Naive thymus-derived CD4-positive, alpha-beta T cell (primary cell): Measurements from ENCODE around the gene PDE8B. TPM values are rescaled to one million over a fixed set of nuclear protein-coding genes. Genes with fewer than 3 reads are reported as not detected.

Source experiments
- ATAC-seq: fragments of 150-1000 bp; cut with Tn5 transposase; 2 replicates; pipeline ENCODE4 v1.10.0; 2021; ENCODE audit warnings: mild to moderate bottlenecking, moderate library complexity
- CTCF ChIA-PET: fragments of 350-600 bp; sonication (Branson Sonifier 250); formaldehyde crosslinking; loops from one replicate; lab custom pipeline; 2021; ENCODE audit warnings: antibody characterized with exemption; lab: Charles Lee
- POLR2A ChIA-PET: fragments of 350-600 bp; sonication (Branson Sonifier 250); formaldehyde crosslinking; loops from one replicate; lab custom pipeline; 2021; ENCODE audit warnings: antibody characterized with exemption, inconsistent platforms; lab: Charles Lee
- DNase-seq, 9 donors: peaks; one replicate each; pipeline versions ENCODE4 v3.0.0 to v3.0.0-alpha.2; 2020 to 2022; ENCODE audit warnings: mixed read lengths in 1 of 9
- H3K27ac ChIP-seq: one replicate; pipeline ENCODE4 v1.7.0; 2013; ENCODE audit warnings: mild to moderate bottlenecking, low read depth, low read length, moderate library complexity
- H3K27me3 ChIP-seq, 2 donors: one replicate each; pipeline ENCODE4 v1.7.0; 2013; ENCODE audit warnings: low read length in 2 of 2, mild to moderate bottlenecking in 2 of 2, moderate library complexity in 2 of 2; ENCODE audit not compliant: control insufficient read depth in 2 of 2, insufficient read depth in 2 of 2
- H3K36me3 ChIP-seq, 3 experiments: 1 replicate in 2 of 3; 2 replicates in 1 of 3; pipeline ENCODE4 v1.7.0; 2013; ENCODE audit warnings: low read length in 3 of 3, mild to moderate bottlenecking in 3 of 3, moderate library complexity in 1 of 3; ENCODE audit not compliant: insufficient read depth in 3 of 3, control insufficient read depth in 2 of 3
- H3K4me1 ChIP-seq, 2 donors: one replicate each; pipeline ENCODE4 v1.7.0; 2013; ENCODE audit warnings: low read length in 2 of 2, mild to moderate bottlenecking in 2 of 2, moderate library complexity in 1 of 2; ENCODE audit not compliant: control insufficient read depth in 2 of 2, insufficient read depth in 2 of 2
- H3K4me3 ChIP-seq: 2 replicates; pipeline ENCODE4 v1.7.0; 2013; ENCODE audit warnings: mild to moderate bottlenecking, low read length
- H3K9me3 ChIP-seq, 3 experiments: 1 replicate in 2 of 3; 2 replicates in 1 of 3; pipeline ENCODE4 v1.7.0; 2013; ENCODE audit warnings: low read length in 3 of 3; ENCODE audit not compliant: control insufficient read depth in 2 of 3
- H3K27ac Mint-ChIP-seq, 9 donors: one replicate each; pipeline ENCODE4 v1.8.0; 2020 to 2022; ENCODE audit warnings: mixed read lengths in 9 of 9, mild to moderate bottlenecking in 8 of 9, moderate library complexity in 5 of 9, inconsistent platforms in 2 of 9
- H3K27me3 Mint-ChIP-seq, 5 donors: one replicate each; pipeline ENCODE4 v1.8.0; 2021 to 2022; ENCODE audit warnings: mixed read lengths in 5 of 5, mild to moderate bottlenecking in 1 of 5
- H3K36me3 Mint-ChIP-seq, 5 donors: one replicate each; pipeline ENCODE4 v1.8.0; 2020 to 2022; ENCODE audit warnings: mixed read lengths in 5 of 5, mild to moderate bottlenecking in 3 of 5, inconsistent platforms in 1 of 5
- H3K4me1 Mint-ChIP-seq, 7 donors: one replicate each; pipeline ENCODE4 v1.8.0; 2020 to 2022; ENCODE audit warnings: mixed read lengths in 7 of 7, mild to moderate bottlenecking in 3 of 7, inconsistent platforms in 1 of 7
- H3K4me3 Mint-ChIP-seq, 10 donors: one replicate each; pipeline ENCODE4 v1.8.0; 2020 to 2022; ENCODE audit warnings: mild to moderate bottlenecking in 10 of 10, mixed read lengths in 10 of 10, moderate library complexity in 6 of 10, inconsistent platforms in 2 of 10
- H3K9me3 Mint-ChIP-seq, 11 donors: one replicate each; pipeline ENCODE4 v1.8.0; 2020 to 2022; ENCODE audit warnings: mixed read lengths in 11 of 11, mild to moderate bottlenecking in 4 of 11, inconsistent platforms in 1 of 11, moderate library complexity in 1 of 11
- intact Hi-C, 2 donors: fragments of 100-400 bp; cut with micrococcal nuclease; formaldehyde crosslinking; loops; one replicate each; pipeline ENCODE4 v1.15.1; 2023
- polyA plus RNA-seq, 2 donors: library from polyadenylated mRNA; unstranded; fragments of 300-500 nt; fragmentation: Illumina TruSeq; gene quantifications; one replicate each; pipeline ENCODE4 v1.2.3, GENCODE V29; 2021
- total RNA-seq, 6 experiments: library from RNA in 5 of 6; stranded (reverse) in 5 of 6; gene quantifications; 1 replicate in 5 of 6; 2 replicates in 1 of 6; pipeline ENCODE4 v1.2.3 and lab custom pipeline; 2021 to 2026

The PDE8B gene
- total and polyA plus RNA-seq, 7 experiments from 2014 or later: 0.02 to 1.2 TPM; not detected in 5

- POLR2A ChIA-PET: no interaction called here
- Mint-ChIP-seq H3K4me3 (no peak overlapping the region), H3K9me3 (no peaks in the 10 kb centered on the region), H3K36me3 (peaks cover 4 to 35% (median 17%) of the 10 kb centered on the region in 5 donors), H3K4me1 (peaks cover 0 to 10% (median 0%) of the 10 kb centered on the region in 7 donors), H3K27ac (no peak overlapping the region), H3K27me3 (no peaks in the 10 kb centered on the region)
- Histone ChIP-seq H3K36me3 (no peaks in the 10 kb centered on the region), H3K4me1 (no peaks in the 10 kb centered on the region), H3K9me3 (no peaks in the 10 kb centered on the region), H3K27me3 (no peaks in the 10 kb centered on the region), H3K4me3 (no peak overlapping the region), H3K27ac (no peak overlapping the region)
- ATAC-seq: no peak
- CTCF ChIA-PET: no interaction called here
- intact Hi-C loops: no loop called here
- DNase-seq: no peak
These were observed 218.0 kb downstream of the PDE8B start for GRCh38 chr5:77428526-77428925.

GRCh38 chr5:77430726-77431125, 220.2 kb downstream of the PDE8B start:
- ATAC-seq (no peak), DNase-seq (no peak)
- Mint-ChIP-seq H3K4me3 (no peak overlapping the region), H3K9me3 (no peaks in the 10 kb centered on the region), H3K27me3 (no peaks in the 10 kb centered on the region), H3K36me3 (peaks cover 7 to 53% (median 27%) of the 10 kb centered on the region in 5 donors), H3K27ac (no peak overlapping the region), H3K4me1 (peaks cover 0 to 10% (median 0%) of the 10 kb centered on the region in 7 donors)
- Histone ChIP-seq H3K4me1 (no peaks in the 10 kb centered on the region), H3K36me3 (no peaks in the 10 kb centered on the region), H3K4me3 (no peak overlapping the region), H3K27me3 (no peaks in the 10 kb centered on the region), H3K27ac (no peak overlapping the region), H3K9me3 (no peaks in the 10 kb centered on the region)
- ChIA-PET POLR2A (no interaction called here), CTCF (no interaction called here)
- intact Hi-C loops: no loop called here

DNA sequence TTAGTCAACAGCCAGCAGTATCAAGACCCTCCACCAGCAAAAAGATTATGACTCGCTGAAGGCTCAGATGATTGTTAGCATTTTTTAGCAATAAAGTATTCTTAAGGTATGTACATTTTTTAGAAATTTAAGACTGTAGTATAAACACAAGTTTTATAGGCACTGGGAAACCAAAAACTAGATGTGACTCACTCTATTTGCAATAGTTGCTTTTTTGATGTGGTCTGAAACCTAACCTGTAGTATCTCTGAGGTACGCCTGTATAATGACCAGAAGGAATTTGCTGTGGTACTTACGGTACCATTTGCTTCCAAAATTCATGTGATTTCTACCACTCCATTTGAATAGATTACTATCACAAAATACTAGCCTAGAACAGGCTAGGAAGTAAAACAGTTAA, 220.8 kb downstream of the PDE8B start:
- Mint-ChIP-seq H3K4me3 (no peak overlapping the region), H3K27me3 (no peaks in the 10 kb centered on the region), H3K27ac (no peak overlapping the region), H3K36me3 (peaks cover 7 to 57% (median 27%) of the 10 kb centered on the region in 5 donors), H3K4me1 (peaks cover 0 to 10% (median 0%) of the 10 kb centered on the region in 7 donors), H3K9me3 (no peaks in the 10 kb centered on the region)
- intact Hi-C loops: no loop called here
- H3K9me3 ChIP-seq: no peaks in the 10 kb centered on the region
- H3K27ac ChIP-seq: no peak overlapping the region
- CTCF ChIA-PET: no interaction called here
- POLR2A ChIA-PET: no interaction called here
- DNase-seq: no peak
- no peaks in the 10 kb centered on the region for H3K27me3 ChIP-seq
- ATAC-seq: no peak
- H3K4me1 ChIP-seq: no peaks in the 10 kb centered on the region
- no peak overlapping the region for H3K4me3 ChIP-seq
- H3K36me3 ChIP-seq: no peaks in the 10 kb centered on the region

- CTCF ChIA-PET: no interaction called here
- Histone ChIP-seq H3K9me3 (no peaks in the 10 kb centered on the region), H3K36me3 (no peaks in the 10 kb centered on the region), H3K4me3 (no peak overlapping the region), H3K27me3 (no peaks in the 10 kb centered on the region), H3K27ac (no peak overlapping the region), H3K4me1 (no peaks in the 10 kb centered on the region)
- Mint-ChIP-seq H3K27me3 (no peaks in the 10 kb centered on the region), H3K36me3 (peaks cover 7 to 59% (median 31%) of the 10 kb centered on the region in 5 donors), H3K9me3 (no peaks in the 10 kb centered on the region), H3K27ac (no peak overlapping the region), H3K4me1 (peaks cover 0 to 10% (median 0%) of the 10 kb centered on the region in 7 donors), H3K4me3 (no peak overlapping the region)
- POLR2A ChIA-PET: no interaction called here
- intact Hi-C loops: no loop called here
- no peak for ATAC-seq
- no peak for DNase-seq
These were observed 221.2 kb downstream of the PDE8B start for GRCh38 chr5:77431719-77432118.

- Histone ChIP-seq H3K4me1 (no peaks in the 10 kb centered on the region), H3K9me3 (no peaks in the 10 kb centered on the region), H3K4me3 (no peak overlapping the region), H3K36me3 (peaks cover 0 to 4% (median 0%) of the 10 kb centered on the region in 3 experiments), H3K27ac (no peak overlapping the region), H3K27me3 (no peaks in the 10 kb centered on the region)
- Mint-ChIP-seq H3K9me3 (no peaks in the 10 kb centered on the region), H3K27ac (no peak overlapping the region), H3K27me3 (no peaks in the 10 kb centered on the region), H3K4me3 (no peak overlapping the region), H3K4me1 (no peaks in the 10 kb centered on the region), H3K36me3 (peaks cover 3 to 67% (median 35%) of the 10 kb centered on the region in 5 donors)
- intact Hi-C loops: loop anchor here (1.0 kb wide), 1 partner anchor 293 kb away; no protein-coding TSS in a partner anchor
- ATAC-seq (no peak), DNase-seq (peak in 4 of 9 donors; percentile 9 to 24 (median 16))
- CTCF ChIA-PET: interaction anchor here (1.3 to 1.6 kb wide), 2 partner anchors 10 to 292 kb away, joined by 3 to 4 read pairs; no protein-coding TSS in a partner anchor
- POLR2A ChIA-PET: no interaction called here
These were observed 226.7 kb downstream of the PDE8B start for GRCh38 chr5:77437194-77437593.

DNA sequence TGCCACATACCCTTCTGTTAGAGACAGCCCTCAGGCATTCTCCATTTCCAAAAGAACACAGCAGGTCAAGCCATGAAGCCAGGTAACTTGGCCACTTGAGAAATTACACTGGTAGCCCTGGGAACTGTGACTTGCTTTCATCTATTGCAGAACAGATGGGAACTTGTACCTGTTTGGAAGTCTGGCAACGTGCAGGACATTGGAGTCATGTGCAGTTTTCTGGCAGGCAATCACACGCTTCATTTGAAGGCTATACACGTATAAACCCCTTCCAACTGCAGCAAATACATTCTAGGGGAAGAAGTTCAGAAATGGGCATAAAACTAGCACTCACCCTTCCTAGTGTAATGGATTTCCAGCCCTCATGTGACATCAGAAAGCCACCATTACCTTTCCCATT, 227.6 kb downstream of the PDE8B start:
- no peaks in the 10 kb centered on the region for H3K27me3 Mint-ChIP-seq
- H3K36me3 ChIP-seq: peaks cover 0 to 4% (median 0%) of the 10 kb centered on the region in 3 experiments
- DNase-seq (no peak), ATAC-seq (no peak)
- H3K27ac ChIP-seq: no peak overlapping the region
- no peaks in the 10 kb centered on the region for H3K4me1 ChIP-seq
- H3K36me3 Mint-ChIP-seq: peaks cover 3 to 59% (median 35%) of the 10 kb centered on the region in 5 donors
- ChIA-PET POLR2A (no interaction called here), CTCF (interaction anchor here (1.3 to 1.6 kb wide), 2 partner anchors 11 to 293 kb away, joined by 3 to 4 read pairs; no protein-coding TSS in a partner anchor)
- no peaks in the 10 kb centered on the region for H3K9me3 Mint-ChIP-seq
- intact Hi-C loops: no loop called here
- H3K4me1 Mint-ChIP-seq: no peaks in the 10 kb centered on the region
- no peaks in the 10 kb centered on the region for H3K27me3 ChIP-seq
- no peak overlapping the region for H3K4me3 Mint-ChIP-seq
- H3K27ac Mint-ChIP-seq: no peak overlapping the region
- H3K9me3 ChIP-seq: no peaks in the 10 kb centered on the region
- H3K4me3 ChIP-seq: no peak overlapping the region

DNA sequence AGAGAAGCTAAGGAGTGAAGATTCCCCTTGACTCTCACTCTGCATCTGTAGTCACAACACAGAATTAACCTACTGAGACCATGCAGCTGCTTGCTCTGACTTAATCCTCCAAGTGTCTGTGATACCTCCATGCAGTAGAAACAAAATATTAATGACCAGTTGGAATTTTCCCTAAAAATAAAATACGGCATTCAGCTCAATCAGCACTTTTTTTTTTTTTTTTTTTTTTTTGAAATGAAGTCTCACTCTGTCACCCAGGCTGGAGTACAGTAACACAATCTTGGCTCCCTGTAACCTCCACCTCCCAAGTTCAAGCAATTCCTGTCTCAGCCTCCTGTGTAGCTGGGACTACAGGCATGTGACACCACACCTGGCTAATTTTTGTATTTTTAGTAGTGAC, 233.2 kb downstream of the PDE8B start:
- Histone ChIP-seq H3K27ac (no peak overlapping the region), H3K4me3 (no peak overlapping the region), H3K36me3 (peaks cover 0 to 14% (median 2%) of the 10 kb centered on the region in 3 experiments), H3K27me3 (no peaks in the 10 kb centered on the region), H3K9me3 (no peaks in the 10 kb centered on the region), H3K4me1 (no peaks in the 10 kb centered on the region)
- intact Hi-C loops: no loop called here
- ChIA-PET POLR2A (interaction anchor here (0.7 kb wide), 1 partner anchor 64 kb away, joined by 6 read pairs; no protein-coding TSS in a partner anchor), CTCF (no interaction called here)
- Mint-ChIP-seq H3K27me3 (no peaks in the 10 kb centered on the region), H3K4me3 (no peak overlapping the region), H3K27ac (no peak overlapping the region), H3K9me3 (peaks cover 0 to 5% (median 0%) of the 10 kb centered on the region in 11 donors), H3K4me1 (no peaks in the 10 kb centered on the region), H3K36me3 (peaks cover 0 to 69% (median 45%) of the 10 kb centered on the region in 5 donors)
- ATAC-seq (no peak), DNase-seq (no peak)
